GOT3 (cell line): ENCODE data around the gene MED23.
"Not testable (repeated sequence)": the region's sequence is repeated elsewhere in the genome, so short reads cannot be mapped to it uniquely, and the experiment has no call there.

Experiments
- DNase-seq: peaks from one replicate; lab custom pipeline; 2025; ENCODE audit warnings: mixed read lengths; lab: John Stamatoyannopoulos, UW

MED23 gene

DNA sequence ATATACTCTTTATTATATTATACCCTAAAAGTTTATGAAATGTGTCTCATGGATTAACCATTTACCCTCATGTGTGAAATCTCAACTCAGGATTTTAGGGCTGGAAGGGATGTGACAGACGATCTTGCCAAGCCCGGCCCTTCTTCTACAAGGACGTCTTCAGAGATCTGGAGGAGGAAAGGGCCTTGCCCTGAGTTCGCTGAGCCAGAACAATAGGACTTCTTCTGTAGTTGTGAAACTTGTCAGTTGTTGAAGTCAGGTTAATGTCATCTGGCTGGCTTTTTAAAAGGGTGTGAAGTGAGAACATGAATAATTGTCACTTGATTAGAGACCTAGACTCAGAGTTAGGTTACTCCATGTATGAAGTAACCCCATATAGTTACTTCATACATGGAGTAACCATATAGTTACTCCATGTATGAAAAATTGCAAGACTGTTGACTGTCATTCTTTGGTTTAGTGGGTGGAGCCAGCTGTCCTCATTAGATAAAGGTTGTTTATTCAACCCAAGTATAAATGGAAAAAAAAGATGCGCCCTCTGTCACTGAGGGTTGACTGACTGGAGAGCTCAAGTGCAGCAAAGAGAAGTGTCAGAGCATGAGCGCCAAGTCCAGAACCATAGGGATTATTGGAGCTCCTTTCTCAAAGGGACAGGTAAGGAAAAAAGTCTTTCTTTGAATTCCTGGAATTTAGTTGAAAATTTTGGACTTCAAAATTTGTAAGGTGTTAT lies 55.2 kb downstream of the MED23 start, which contains the start of gene ARG1:
Gene ARG1, plus strand, starts transcription at position 541 of the 730 bp plus-strand sequence. Its CDS starts 57 bp downstream, at position 598.
- DNase-seq: no peak

DNA sequence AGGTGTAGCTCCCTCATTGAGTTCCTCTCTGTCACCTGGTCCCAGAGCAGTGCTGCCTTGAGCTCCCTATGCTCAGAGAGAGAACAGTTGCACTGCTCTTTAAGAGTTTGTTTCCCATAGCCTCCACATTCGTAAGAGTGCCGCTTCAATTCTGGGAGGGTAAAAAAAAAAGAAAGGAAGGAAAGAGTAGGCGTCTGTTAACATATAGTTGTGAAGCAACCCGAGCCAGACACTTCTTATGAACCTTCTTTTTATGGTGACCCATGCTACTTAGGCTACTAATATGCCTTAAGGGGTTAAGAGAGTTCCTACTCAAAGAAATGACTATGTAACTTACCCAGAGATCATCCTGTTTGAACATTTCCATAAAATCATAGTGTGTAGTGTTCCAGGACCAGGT lies 59.3 kb downstream of the MED23 start:
- DNase-seq: no peak

DNA sequence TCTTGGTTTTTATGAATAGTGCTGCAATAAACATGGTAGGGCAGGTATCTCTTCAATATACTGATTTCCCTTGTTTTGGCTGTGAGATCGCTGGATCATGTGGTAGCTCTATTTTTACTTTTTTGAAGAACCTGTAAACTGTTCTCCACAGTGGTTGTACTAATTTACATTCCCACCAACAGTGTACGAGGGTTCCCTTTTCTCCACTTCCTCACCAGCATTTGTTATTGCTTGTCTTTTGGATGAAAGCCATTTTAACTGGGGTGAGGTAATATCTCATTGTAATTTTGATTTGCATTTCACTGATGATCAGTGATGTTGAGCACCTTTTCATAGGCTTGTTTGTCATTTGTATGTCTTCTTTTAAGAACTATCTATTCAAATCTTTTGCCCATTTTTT lies 63.0 kb downstream of the MED23 start:
- DNase-seq: no peak

DNA sequence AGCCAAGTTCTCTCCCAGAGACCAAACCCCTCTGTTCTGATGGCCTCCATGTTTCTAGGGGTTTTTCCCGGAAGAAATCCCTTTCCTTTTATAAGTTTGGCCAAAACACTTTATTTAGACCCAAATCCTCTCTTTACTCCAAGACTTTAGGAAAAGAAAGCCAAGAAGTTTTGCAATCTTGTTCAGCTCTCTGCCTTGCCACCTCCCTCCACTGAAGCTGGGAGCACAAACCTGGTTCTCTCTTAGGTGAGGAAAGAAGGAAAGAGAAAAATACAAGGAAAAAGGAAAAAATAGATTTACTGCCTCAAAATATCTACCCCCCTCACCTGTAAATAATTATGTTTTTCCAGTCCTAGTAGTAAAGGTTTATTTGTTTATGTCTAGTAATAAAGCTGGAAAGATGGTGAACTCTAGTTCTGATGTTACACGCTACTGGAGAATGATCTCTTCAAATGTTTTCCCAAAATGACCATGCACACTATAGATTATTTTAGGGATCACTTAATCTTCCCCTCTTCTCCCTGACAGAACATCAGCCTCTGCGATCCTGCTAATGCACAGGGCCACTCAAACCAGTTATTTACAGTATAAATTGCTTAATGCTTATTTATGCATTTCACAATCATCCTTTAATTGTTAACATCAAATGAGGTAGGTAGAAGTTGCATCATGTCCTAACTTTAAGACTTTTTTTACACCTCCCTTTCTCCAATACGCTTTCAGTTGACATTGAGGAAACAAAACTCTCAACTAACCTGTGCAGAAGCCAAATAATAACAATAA lies 65.9 kb downstream of the MED23 start:
- DNase-seq: no peak

DNA sequence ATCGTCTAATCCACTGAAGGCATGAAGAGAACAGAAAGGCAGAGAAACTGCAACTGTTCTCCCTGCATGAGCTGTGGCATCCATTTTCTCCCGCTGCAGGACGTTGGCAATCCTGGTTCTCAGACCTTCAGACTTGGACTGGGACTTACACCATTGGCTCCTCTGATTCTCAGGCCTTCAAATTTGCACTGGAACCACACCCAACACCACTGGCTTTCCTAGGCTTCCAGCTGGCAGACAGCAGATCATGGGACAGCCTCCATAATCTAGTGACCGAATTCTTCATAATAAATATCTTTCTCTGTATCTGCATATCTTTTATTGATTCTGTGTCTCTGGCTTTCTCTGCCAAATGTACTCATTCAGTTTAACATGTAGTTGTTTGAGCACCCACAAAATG lies 69.1 kb downstream of the MED23 start:
- no peak for DNase-seq

DNA sequence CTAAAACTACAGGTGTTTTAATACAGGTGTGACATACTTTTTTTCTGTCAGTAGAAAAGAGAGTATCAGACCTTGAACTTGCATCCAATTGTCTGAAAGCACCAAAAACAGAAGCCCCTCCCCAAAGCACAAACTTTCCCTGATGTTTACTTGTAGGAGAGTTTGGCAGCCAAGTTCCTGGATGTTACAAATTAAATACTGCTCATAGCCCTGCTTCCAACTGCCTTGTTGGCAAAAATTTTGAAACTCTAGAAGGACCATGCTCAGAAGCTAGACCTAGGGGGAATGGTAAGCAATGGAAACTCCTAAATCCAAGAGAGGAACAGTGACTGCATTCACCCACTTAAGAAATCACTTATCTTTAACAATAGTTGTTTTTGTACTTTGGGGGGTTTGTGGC lies 72.0 kb downstream of the MED23 start:
- DNase-seq: no peak

DNA sequence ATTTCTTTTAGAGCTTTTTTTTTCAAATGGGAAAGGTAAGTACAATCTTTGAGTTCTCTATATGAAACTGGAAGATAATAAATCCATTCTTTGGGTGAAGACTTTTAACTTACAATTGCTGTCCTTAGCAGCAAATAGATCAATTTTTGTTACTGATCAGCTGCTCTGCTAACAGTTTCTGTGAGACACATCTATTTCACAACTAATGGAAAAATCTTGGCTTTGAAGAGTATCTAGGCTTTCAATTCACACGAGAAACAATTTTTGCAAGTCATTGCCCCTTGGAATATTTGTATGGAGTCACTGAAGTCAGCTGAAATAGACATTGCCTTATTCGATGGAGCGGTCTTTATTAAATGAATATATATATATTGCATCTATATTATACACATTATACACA lies 75.5 kb downstream of the MED23 start:
- no peak for DNase-seq

DNA sequence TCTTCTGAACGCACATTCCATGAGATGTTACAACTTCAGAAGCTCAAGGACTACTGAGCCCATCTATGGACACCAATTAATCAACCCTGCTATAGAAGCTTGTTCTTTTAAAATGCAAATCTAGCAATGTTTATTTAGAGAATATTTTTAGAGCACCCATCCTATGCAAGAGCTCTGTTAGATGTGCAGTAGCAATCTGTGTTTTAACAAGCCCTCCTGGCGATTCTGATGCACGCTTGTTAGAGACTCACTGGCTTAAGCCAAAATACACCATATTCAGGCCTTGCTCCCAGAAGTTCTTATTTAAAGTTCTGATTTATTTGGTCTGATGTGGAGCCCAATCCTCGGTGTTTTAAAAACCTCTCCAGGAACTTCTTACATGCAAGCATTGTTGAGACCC lies 76.1 kb downstream of the MED23 start:
- DNase-seq: no peak

DNA sequence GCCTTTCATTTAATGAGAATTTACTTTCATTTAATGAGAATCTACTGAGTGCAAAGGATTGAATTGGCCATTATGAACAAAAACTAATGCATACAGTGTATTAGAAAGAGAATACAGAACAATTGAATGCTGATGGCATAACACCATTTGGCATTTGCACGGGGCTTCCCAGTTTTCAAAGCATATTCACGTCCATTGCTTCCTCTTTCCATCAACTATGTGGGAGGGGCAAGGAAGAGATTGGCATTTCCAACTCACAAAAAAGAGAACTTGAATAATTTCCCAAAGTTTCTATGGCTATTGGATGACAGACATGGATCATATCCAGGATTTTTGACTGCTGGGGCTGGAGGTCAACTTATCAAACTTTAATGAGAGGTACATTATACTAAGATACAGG lies 78.2 kb downstream of the MED23 start:
- DNase-seq: no peak

DNA sequence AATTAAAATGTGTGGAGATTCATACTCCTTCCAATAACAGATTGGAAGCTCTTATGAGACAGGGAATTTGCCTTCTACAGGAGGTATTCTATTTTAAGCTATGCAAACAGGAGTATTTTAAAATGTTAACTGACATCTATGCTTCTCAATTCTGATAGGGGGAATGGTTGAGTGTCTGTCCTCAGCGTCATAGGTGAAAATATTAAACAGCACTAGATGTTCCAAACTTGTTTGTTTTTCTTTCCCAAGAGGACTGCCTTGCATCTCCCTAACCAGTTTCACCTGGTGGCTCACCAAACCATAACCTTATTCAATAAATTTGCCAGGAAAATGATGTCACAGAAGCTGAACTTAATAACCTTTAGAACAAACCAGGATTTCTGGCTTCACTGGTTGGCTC lies 79.6 kb downstream of the MED23 start:
- DNase-seq: no peak

DNA sequence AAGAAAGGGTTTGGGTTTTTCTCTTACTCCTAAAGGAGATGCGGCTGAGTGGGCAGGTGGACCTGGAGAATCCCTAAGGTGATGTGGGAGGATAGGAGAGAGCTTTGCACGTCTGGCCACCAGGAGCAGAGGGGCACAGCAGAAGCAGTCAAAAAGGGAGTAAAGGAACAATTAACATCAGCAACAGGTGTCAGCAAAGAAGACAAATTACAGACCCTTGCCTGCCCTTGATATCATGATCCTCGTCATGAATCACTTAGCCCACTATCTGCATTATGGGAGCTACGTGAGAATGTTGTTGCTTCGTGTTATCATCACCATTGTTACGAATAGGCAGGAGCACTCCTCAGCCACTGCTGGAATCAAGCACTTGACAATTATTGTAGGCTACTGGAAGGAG lies 80.6 kb downstream of the MED23 start:
- DNase-seq: no peak

DNA sequence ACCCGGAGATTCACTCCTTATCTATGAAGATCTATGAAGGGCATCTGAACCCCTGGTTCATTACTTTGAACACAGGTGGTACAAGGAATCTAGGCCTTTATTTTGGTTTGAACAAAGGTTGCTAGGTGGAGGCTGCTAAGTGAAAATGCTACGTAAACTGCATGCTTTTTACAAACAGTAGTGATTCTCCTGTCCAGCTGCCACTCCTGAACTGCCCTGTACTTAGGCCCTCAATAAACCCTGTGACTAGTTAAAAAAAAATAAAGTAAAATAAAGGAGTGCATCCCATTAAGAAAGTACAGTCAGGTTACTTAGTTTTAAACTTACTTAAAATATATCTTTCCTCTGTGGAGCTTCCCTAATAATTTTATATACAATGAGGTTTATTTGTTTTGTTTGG lies 82.7 kb downstream of the MED23 start:
- no peak for DNase-seq

DNA sequence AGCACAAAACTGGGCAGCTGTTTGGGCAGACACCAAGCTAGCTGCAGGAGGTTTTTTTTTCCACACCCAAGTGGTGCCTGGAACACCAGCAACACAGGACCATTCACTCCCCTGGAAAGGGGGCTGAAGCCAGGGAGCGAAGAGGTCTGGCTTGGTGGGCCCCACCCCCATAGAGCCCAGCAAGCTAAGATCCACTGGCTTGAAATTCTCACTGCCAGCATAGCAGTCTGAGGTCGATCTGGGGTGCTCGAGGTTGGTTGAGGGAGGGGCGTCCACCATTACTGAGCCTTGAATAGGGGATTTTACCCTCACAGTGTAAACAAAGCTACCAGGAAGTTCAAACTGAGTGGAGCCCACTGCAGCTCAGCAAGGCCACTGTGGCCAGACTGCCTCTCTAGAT lies 89.4 kb downstream of the MED23 start:
- DNase-seq: not testable (repeated sequence)

DNA sequence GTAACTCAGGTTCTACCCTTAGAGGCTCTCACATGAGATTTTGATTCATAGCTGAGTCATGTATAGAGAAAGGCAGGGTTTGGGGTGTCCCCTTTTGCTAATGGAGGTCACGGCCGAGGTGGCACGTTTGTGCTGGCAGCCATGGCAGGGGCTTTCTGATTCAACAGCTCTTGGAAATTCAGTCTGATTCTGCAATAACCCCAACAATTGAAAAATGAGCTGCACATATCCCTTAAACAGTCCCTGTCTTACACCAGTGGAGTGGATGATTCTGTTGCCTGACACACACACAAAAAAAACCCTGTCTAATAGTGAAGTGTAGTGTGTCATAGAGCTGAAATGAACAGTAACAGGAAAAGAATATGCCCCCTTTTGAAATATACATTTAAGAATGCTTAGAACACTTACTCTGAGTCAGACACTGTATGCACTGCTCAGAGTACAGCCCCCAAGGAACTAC lies 95.4 kb downstream of the MED23 start:
- DNase-seq: no peak

DNA sequence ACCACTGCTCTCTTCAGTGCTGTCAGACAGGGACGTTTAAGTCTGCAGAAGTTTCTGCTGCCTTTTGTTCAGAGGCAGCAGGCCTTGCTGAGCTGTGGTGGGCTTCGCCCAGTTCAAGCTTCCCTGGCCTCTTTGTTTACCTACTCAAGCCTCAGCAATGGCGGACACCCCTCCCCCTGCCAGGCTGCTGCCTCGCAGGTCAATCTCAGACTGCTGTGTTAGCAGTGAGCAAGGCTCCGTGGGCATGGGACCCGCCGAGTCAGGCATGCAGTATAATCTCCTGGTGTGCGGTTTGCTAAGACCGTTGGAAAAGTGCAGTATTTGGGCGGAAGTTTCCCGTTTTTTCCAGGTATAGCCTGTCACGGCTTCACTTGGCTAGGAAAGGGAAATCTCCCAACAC lies 96.4 kb downstream of the MED23 start:
- DNase-seq: not testable (repeated sequence)

DNA sequence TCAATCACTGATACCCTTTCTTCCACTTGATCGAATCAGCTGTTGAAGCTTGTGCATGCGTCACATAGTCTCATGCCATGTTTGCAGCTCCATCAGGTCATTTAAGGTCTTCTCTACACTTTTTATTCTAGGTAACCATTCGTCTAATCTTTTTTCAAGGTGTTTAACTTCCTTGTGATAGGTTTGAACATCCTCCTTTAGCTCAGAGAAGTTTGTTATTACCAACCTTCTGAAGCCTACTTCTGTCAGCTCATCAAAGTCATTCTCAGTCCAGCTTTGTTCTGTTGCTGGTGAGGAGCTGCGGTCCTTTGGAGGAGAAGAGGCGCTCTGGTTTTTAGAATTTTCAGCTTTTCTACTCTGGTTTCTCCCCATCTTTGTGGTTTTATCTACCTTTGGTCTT lies 97.1 kb downstream of the MED23 start:
- not testable (repeated sequence) for DNase-seq

DNA sequence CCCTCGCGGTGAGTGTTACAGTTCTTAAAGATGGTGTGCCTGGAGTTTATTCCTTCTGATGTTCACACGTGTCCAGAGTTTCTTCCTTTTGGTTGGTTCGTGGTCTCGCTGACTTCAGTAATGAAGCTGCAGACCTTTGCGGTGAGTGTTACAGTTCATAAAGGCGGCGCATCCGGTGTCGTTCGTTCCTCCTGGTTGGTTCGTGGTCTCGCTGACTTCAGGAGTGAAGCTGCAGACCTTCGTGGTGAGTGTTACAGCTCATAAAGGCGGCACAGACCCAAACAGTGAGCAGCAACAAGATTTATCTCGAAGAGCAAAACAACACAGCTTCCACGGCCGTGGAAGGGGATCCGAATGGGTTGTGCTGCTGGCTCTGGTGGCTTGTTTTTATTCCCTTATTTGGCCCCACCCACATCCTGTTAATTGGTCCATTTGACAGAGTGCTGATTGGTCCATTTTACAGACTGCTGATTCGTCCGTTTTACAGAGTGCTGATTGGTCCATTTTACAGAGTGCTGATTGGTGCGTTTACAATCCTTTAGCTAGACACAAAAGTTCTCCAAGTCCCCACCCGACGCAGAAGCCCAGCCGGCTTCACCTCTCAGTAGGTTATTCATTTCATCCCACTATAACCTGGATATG lies 103.2 kb downstream of the MED23 start:
- DNase-seq: no peak

DNA sequence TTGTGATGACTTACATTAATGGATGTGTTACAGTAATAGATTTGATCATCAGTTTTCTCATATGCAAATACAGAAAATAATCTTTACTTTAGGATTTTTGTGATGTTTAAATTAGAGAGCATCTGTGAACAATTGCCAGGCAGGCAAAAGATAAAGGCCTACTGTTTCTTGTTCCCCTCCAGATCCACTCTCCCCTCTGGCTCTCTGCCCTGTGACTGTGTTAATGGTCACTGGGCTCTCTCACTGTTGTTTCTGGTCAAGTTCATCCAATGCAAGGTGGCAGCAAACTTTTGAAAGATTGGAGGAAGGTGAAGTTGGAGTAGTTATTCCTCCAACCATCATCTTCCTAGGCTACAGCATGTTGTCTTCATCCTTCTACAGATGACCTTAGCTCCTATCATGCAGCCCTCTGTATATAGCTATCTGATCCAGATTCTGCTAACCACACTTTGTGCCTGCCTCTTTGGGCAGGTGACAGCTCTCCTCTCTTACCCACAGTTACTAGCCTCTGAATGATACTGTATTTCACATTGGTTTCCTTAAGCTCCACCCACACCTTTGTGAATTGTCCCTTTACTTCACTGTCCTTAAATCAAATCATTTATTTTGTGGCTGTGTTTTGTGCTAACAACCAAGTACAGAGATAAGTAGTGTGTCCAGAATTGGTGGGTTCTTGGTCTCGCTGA lies 103.9 kb downstream of the MED23 start:
- no peak for DNase-seq
